Body of pancreas (tissue), 4 donors: Measurements from ENCODE around the gene PTPRN2.

Experiments used
- POLR2A ChIP-seq, 3 donors: fragments of 450-650 bp; IDR thresholded peaks; one replicate each; pipeline ENCODE4 v1.6.1; 2016; ENCODE audit warnings: antibody characterized with exemption in 3 of 3, mild to moderate bottlenecking in 2 of 3
- TF ChIP-seq, protein P1 (sequence below), 7 experiments: fragments of 450-650 bp in 4 of 7; fragments of 200-600 bp in 3 of 7; sonication (generic) in 3 of 7; IDR thresholded peaks; one replicate each; pipeline ENCODE4 v1.5.1; 2016 to 2019; ENCODE audit warnings: antibody characterized with exemption in 7 of 7

DNA sequence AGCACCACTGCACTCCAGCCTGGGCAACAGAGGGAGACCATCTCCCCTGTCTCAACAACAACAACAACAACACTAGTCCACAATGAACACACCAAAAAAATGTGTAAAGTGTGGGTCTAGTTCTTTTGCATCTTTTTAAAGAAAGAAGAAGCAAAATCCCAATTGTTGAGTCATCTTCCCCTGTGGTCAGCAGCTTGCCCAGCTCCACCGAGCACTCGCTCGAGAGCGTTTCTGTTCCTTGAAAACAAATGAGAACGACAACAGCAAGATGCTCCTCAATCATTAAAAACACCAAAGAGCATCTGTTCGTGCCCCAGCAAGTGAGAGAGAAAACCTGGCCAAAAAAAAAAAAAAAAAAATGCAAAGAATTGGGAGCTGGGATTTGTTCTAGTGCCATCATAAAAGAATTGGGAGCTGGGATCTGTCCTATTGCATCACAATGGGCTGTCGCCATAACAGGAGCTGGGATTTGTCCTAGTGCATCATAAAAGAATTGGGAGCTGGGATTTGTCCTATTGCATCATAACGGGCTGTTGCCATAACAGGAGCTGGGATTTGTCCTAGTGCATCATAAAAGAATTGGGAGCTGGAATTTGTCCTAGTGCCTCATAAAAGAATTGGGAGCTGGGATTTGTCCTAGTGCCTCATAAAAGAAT lies 118.1 kb downstream of the PTPRN2 start:
- TF ChIP-seq, protein P1, sequence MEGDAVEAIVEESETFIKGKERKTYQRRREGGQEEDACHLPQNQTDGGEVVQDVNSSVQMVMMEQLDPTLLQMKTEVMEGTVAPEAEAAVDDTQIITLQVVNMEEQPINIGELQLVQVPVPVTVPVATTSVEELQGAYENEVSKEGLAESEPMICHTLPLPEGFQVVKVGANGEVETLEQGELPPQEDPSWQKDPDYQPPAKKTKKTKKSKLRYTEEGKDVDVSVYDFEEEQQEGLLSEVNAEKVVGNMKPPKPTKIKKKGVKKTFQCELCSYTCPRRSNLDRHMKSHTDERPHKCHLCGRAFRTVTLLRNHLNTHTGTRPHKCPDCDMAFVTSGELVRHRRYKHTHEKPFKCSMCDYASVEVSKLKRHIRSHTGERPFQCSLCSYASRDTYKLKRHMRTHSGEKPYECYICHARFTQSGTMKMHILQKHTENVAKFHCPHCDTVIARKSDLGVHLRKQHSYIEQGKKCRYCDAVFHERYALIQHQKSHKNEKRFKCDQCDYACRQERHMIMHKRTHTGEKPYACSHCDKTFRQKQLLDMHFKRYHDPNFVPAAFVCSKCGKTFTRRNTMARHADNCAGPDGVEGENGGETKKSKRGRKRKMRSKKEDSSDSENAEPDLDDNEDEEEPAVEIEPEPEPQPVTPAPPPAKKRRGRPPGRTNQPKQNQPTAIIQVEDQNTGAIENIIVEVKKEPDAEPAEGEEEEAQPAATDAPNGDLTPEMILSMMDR (IDR thresholded peaks at IDR 0.05), result no peak
- no peak for TF ChIP-seq POLR2A (IDR thresholded peaks at IDR 0.05)
